Heart right ventricle (tissue), 16 donors: ENCODE data around the gene SSMEM1. TPM values are rescaled to one million over a fixed set of nuclear protein-coding genes. Genes with fewer than 3 reads are reported as not detected.
"Not testable (repeated sequence)": the region's sequence is repeated elsewhere in the genome, so short reads cannot be mapped to it uniquely, and the experiment has no call there.

Experiments
- ATAC-seq, 8 donors: fragments of 200-7000 bp; cut with Tn5 transposase; one replicate each; pipeline ENCODE4 v1.9.1; 2020; ENCODE audit warnings: mild to moderate bottlenecking in 8 of 8, moderate library complexity in 8 of 8, moderate number of reproducible peaks in 1 of 8
- DNase-seq, 2 donors: peaks; one replicate each; pipeline ENCODE4 v3.0.0-alpha.2; 2020
- H3K27ac ChIP-seq, 10 donors: fragments of 200-600 bp; sonication (generic) in 2 of 10; one replicate each; pipeline versions ENCODE4 v1.5.0 to v1.8.0; 2020 to 2022; ENCODE audit warnings: mild to moderate bottlenecking in 3 of 10
- H3K27me3 ChIP-seq, 7 donors: fragments of 200-600 bp; one replicate each; pipeline ENCODE4 v1.8.0; 2021 to 2022; ENCODE audit warnings: mild to moderate bottlenecking in 2 of 7
- H3K36me3 ChIP-seq, 9 donors: fragments of 200-600 bp; sonication (generic) in 1 of 9; one replicate each; pipeline versions ENCODE4 v1.5.0 to v1.8.0; 2020 to 2022; ENCODE audit warnings: mild to moderate bottlenecking in 2 of 9
- H3K4me1 ChIP-seq, 9 donors: fragments of 200-600 bp; sonication (generic) in 1 of 9; one replicate each; pipeline versions ENCODE4 v1.5.0 to v1.8.0; 2020 to 2022; ENCODE audit warnings: mild to moderate bottlenecking in 4 of 9
- H3K4me3 ChIP-seq, 10 donors: fragments of 200-600 bp; sonication (generic) in 2 of 10; one replicate each; pipeline versions ENCODE4 v1.5.0 to v1.8.0; 2020 to 2022; ENCODE audit warnings: mild to moderate bottlenecking in 7 of 10, moderate library complexity in 2 of 10
- H3K9me3 ChIP-seq, 11 donors: fragments of 200-600 bp in 10 of 11; sonication (generic) in 2 of 11; one replicate each; pipeline versions ENCODE4 v1.5.0 to v1.8.0; 2013 to 2022; ENCODE audit warnings: mild to moderate bottlenecking in 2 of 11, control low read depth in 1 of 11, moderate library complexity in 1 of 11
- CTCF ChIP-seq, 9 donors: fragments of 200-600 bp; sonication (generic) in 2 of 9; IDR thresholded peaks; one replicate each; pipeline versions ENCODE4 v1.5.0 to v1.8.0; 2021 to 2022; ENCODE audit warnings: antibody characterized with exemption in 9 of 9, mild to moderate bottlenecking in 5 of 9, moderate library complexity in 1 of 9
- WGBS, 2 donors: extraction: QIAGEN DNeasy Blood & Tissue Kit; methylation state at CpG; one replicate each; pipeline ENCODE4 v1.1.7; 2013; ENCODE audit warnings: inconsistent platforms in 1 of 2; 5-methylcytosine and 5-hydroxymethylcytosine counted together
- intact Hi-C, 10 donors: fragments of 100-400 bp; cut with DNase I; formaldehyde crosslinking; loops; one replicate each; pipeline versions ENCODE4 v1.11.1 to v1.14.2; 2022
- polyA plus RNA-seq, 2 donors: library from polyadenylated mRNA; stranded (reverse); fragments of 200-250 nt; gene quantifications; one replicate each; pipeline ENCODE4 v1.2.3, GENCODE V29; 2013
- total RNA-seq, 10 donors: library from RNA; stranded (reverse); fragmentation: NEBNext Ultra II Directional in 3 of 10; extraction: Animal tissue kit (Norgen Biotek cat#: 25700) in 3 of 10; gene quantifications; one replicate each; pipeline versions ENCODE4 v1.2.1 to v1.2.4, GENCODE V29; 2021 to 2023
- donor health status: Arrhythmogenic right ventricular cardiomyopathy.
- donor health status: ischemic (EF 13 %, LVEDD 7.1; RV severe dilation, severe dysfunction).
- donor health status: healthy with polysubstance abuse.
- donor health status: DM: no; HTN: yes; CAD: no.
- donor health status: DM: no; HTN: no; CAD: no.
- donor health status: ischemic (EF 25% LVEDD 6.9; RV normal size, moderate dysfunction).
- donor health status: ischemic (EF 25% LVEDD 5.7; RV mildly dilated, moderate dysfunction).
- donor health status: healthy.
- donor health status: DM: yes; HTN: yes; CAD: no.
- donor health status: Ischemic cardiomyopathy.
- donor health status: ischemic (EF 35%, LVEDD 5.7; RV mildly dilated, moderate dysfunction).
- donor health status: nonischemic (EF 11% LVEDD 7.7; RV severe dilation, severe dysfunction).
- donor health status: DM: yes; HTN: yes; CAD: no.
- donor health status: PGD.
- donor health status: ischemic (EF 29% LVEDD 5.4; RV normal size, mild dysfunction).
- donor health status: nonischemic (EF 23%, LVEDD 6.1; RV moderate dilation, normal function).

SSMEM1 gene
- total and polyA plus RNA-seq, 12 donors, result not detected

GRCh38 chr7:130181263-130181605 is 26.4 kb upstream of the SSMEM1 start:
- Histone ChIP-seq H3K27me3 (no peaks in the 10 kb centered on the region), H3K36me3 (peaks cover 0 to 96% (median 43%) of the 10 kb centered on the region in 9 donors), H3K9me3 (no peaks in the 10 kb centered on the region), H3K4me1 (no peaks in the 10 kb centered on the region), H3K4me3 (no peak overlapping the region), H3K27ac (no peak overlapping the region)
- WGBS, 2 donors, result 94 to 97% methylated on average over 2 of the region's 2 CpGs
- intact Hi-C loops, result no loop called here
- TF ChIP-seq CTCF (IDR thresholded peaks at IDR 0.05), result no peak
- DNase-seq (no peak), ATAC-seq (no peak)

GRCh38 chr7:130182990-130183389 is 24.7 kb upstream of the SSMEM1 start:
- WGBS, 2 donors, result 85 to 95% methylated on average over 2 of the region's 2 CpGs
- H3K9me3 ChIP-seq, result no peaks in the 10 kb centered on the region
- intact Hi-C loops, result no loop called here
- no peak for TF ChIP-seq CTCF (IDR thresholded peaks at IDR 0.05)
- DNase-seq, result no peak
- H3K27me3 ChIP-seq, result no peaks in the 10 kb centered on the region
- no peak for ATAC-seq
- H3K27ac ChIP-seq, result no peak overlapping the region
- no peak overlapping the region for H3K4me3 ChIP-seq
- H3K36me3 ChIP-seq, result peaks cover 0 to 88% (median 43%) of the 10 kb centered on the region in 9 donors
- no peaks in the 10 kb centered on the region for H3K4me1 ChIP-seq

GRCh38 chr7:130184349-130184748 is 23.3 kb upstream of the SSMEM1 start:
- intact Hi-C loops, result not testable (repeated sequence)
- H3K36me3 ChIP-seq, result peaks cover 0 to 81% (median 39%) of the 10 kb centered on the region in 9 donors
- 95 to 99% methylated on average over 5 of the region's 5 CpGs for WGBS, 2 donors

GRCh38 chr7:130187360-130187759 is 20.3 kb upstream of the SSMEM1 start:
- Histone ChIP-seq H3K4me1 (no peaks in the 10 kb centered on the region), H3K27me3 (no peaks in the 10 kb centered on the region), H3K4me3 (no peak overlapping the region), H3K36me3 (peaks cover 0 to 81% (median 29%) of the 10 kb centered on the region in 9 donors), H3K9me3 (no peaks in the 10 kb centered on the region), H3K27ac (no peak overlapping the region)
- WGBS, 2 donors, result 82 to 87% methylated on average over 2 of the region's 2 CpGs
- TF ChIP-seq CTCF (IDR thresholded peaks at IDR 0.05), result no peak
- intact Hi-C loops, result no loop called here
- DNase-seq, result no peak
- no peak for ATAC-seq

More at GRCh38 chr7:130184349-130184748, 23.3 kb upstream of the SSMEM1 start:
- not testable (repeated sequence) for H3K4me3 ChIP-seq, H3K4me1 ChIP-seq, H3K27ac ChIP-seq, H3K27me3 ChIP-seq, H3K9me3 ChIP-seq, DNase-seq, ATAC-seq

- H3K9me3 ChIP-seq, result no peaks in the 10 kb centered on the region
- no peaks in the 10 kb centered on the region for H3K4me1 ChIP-seq
- DNase-seq (no peak), ATAC-seq (no peak)
- intact Hi-C loops, result no loop called here
- H3K27ac ChIP-seq, result no peak overlapping the region
- WGBS, 2 donors, result 96 to 97% methylated on average over 5 of the region's 5 CpGs
- no peaks in the 10 kb centered on the region for H3K27me3 ChIP-seq
- H3K36me3 ChIP-seq, result peaks cover 0 to 81% (median 13%) of the 10 kb centered on the region in 9 donors
- no peak for TF ChIP-seq CTCF (IDR thresholded peaks at IDR 0.05)
- H3K4me3 ChIP-seq, result no peak overlapping the region
These were observed 18.3 kb upstream of the SSMEM1 start for GRCh38 chr7:130189343-130189742.
